HL-60 (cell line): ENCODE results near the gene TANC1.

Experiments used
- CTCF ChIP-seq: IDR thresholded peaks from one replicate; pipeline ENCODE4 v1.5.1; 2011; ENCODE audit warnings: low read length, control low read depth, inconsistent platforms; ENCODE audit not compliant: insufficient read depth
- REST ChIP-seq: IDR thresholded peaks from 2 replicates; pipeline ENCODE4 v1.6.1; 2012; ENCODE audit warnings: low read depth; ENCODE audit not compliant: insufficient replicate concordance

GRCh38 chr2:158931572-158931971, 36.9 kb upstream of the TANC1 start:
- TF ChIP-seq CTCF (no peak), REST (no peak)
